GM20000 (cell line): ENCODE results near the gene ALG1.
A peak's percentile ranks its signal among the peaks of the same experiment; 100 is the strongest.

ENCODE experiments used
- DNase-seq: peaks from one replicate; pipeline ENCODE4 v3.0.0; 2012; ENCODE audit warnings: low spot score
- CTCF ChIP-seq: IDR thresholded peaks from 2 replicates; pipeline ENCODE4 v1.5.1; 2012; ENCODE audit warnings: mild to moderate bottlenecking, control low read depth; ENCODE audit errors: extremely low read depth, missing control alignments

ALG1 gene

GRCh38 chr16:5062790-5063765, 8.6 kb upstream of the ALG1 start:
- TF ChIP-seq CTCF = no peak
- peak; percentile 4 for DNase-seq

GRCh38 chr16:5064915-5065314, 6.7 kb upstream of the ALG1 start:
- no peak for DNase-seq
- no peak for TF ChIP-seq CTCF

- no peak for TF ChIP-seq CTCF
- no peak for DNase-seq
Observed at GRCh38 chr16:5065326-5065725, 6.3 kb upstream of the ALG1 start.

- TF ChIP-seq CTCF = no peak
- no peak for DNase-seq
Observed at GRCh38 chr16:5065813-5066212, 5.8 kb upstream of the ALG1 start, which contains the start of gene C16orf89. TSS of gene C16orf89 (minus strand) at chr16:5065956. CDS start at chr16:5065908, 48 bp downstream.

GRCh38 chr16:5066511-5066910, 5.1 kb upstream of the ALG1 start:
- TF ChIP-seq CTCF = no peak
- no peak for DNase-seq

GRCh38 chr16:5069048-5069447, 2.6 kb upstream of the ALG1 start:
- TF ChIP-seq CTCF = no peak

GRCh38 chr16:5069854-5070253, 1.8 kb upstream of the ALG1 start:
- no peak for DNase-seq
- no peak for TF ChIP-seq CTCF

More at GRCh38 chr16:5069048-5069447, 2.6 kb upstream of the ALG1 start:
- no peak for DNase-seq
